GM18511 (cell line): Measurements from ENCODE around the gene TNIK.
"Not testable (repeated sequence)": the region's sequence is repeated elsewhere in the genome, so short reads cannot be mapped to it uniquely, and the experiment has no call there.

Experiments used
- ATAC-seq: cut with Tn5 transposase; IDR thresholded peaks from one replicate; pipeline ENCODE4 v1.9.1; 2021; ENCODE audit warnings: mild to moderate bottlenecking, moderate library complexity; ENCODE audit not compliant: unreplicated experiment

The TNIK gene

GRCh38 chr3:171388527-171388926 lies 71.7 kb downstream of the TNIK start:
- ATAC-seq, result no peak

DNA sequence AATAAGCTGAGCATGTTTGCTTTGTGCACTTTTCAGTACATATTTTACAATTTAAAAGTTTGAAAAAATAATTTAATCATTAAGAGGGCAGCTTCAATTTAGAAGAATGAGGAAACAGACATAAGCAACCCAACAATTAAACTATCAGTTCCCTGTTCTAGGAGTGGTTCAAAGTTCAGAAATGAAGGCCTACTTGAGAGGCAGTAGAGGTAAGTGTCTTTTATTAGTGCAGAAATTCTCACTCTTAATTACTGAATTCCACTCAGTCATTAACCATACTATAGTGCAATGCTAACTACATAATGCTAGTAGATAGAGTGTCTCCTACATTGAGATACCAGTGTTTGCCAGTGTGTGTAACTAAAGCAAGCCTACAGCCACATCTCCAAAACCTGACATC lies 73.1 kb downstream of the TNIK start:
- ATAC-seq, result no peak

DNA sequence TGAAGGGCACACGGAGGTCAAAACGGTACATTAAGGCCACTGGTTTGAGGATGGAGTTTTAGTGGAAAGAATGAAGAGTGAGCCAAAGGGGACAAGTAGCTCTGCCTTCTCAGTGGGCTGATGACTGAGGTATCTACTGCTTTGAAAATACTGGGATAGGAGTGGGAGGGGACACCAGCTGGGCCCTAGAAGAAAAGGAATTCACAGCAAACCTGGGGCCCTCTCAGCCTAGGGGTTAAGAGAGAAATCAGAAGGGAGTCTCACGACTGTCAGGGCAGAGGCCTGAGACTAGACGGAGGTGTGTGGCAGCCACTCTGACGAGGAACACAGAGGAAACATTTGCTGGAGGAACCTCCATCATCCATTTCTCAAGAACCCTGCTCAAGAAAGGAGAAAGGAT lies 75.1 kb downstream of the TNIK start:
- ATAC-seq, result no peak

GRCh38 chr3:171384101-171384891 lies 75.9 kb downstream of the TNIK start:
- no peak for ATAC-seq

- peak; percentile 48 for ATAC-seq
These were observed 76.8 kb downstream of the TNIK start for GRCh38 chr3:171383206-171384018.

DNA sequence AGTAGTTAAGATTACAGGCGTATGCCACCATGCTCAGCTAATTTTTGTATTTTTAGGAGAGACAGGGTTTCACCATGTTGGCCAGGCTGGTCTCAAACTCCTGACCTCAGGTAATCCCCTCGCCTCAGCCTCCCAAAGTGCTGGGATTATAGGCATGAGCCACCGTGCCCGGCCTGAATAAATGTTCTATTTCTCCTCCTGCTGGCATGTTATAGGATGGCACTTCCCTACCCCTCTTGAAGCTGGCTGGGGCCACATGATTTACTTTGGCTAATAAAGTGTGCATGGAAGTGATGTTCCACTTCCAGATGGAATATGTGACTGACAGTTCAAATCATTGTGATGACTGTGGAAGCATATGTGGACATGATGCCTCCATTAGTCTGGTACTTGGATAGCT lies 77.9 kb downstream of the TNIK start:
- not testable (repeated sequence) for ATAC-seq

GRCh38 chr3:171380711-171381425 lies 79.3 kb downstream of the TNIK start:
- no peak for ATAC-seq

- no peak for ATAC-seq
These were observed 80.2 kb downstream of the TNIK start for GRCh38 chr3:171379961-171380483.

GRCh38 chr3:171379281-171379680 lies 80.9 kb downstream of the TNIK start:
- ATAC-seq, result no peak

GRCh38 chr3:171378586-171378985 lies 81.6 kb downstream of the TNIK start:
- no peak for ATAC-seq

DNA sequence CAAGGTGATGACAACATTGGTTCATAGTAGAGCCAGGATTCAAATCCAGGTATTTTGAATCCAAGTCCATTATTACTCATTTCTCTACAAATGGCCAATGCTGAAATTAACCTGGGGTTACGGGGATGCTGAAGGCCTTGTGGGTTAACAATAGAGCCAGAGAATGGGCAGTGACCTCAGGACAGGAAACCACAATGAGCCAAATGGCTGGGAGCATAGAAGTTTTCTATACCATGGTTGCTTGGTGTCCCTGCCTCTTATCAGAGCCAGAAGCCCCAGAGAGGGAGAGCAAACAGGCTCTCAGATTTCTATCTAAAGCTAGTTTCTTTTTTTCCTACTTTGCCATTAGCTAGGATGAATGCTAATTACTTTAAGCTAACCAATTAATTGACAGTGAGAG lies 82.3 kb downstream of the TNIK start:
- ATAC-seq, result no peak

GRCh38 chr3:171376596-171376947 lies 83.6 kb downstream of the TNIK start:
- no peak for ATAC-seq

DNA sequence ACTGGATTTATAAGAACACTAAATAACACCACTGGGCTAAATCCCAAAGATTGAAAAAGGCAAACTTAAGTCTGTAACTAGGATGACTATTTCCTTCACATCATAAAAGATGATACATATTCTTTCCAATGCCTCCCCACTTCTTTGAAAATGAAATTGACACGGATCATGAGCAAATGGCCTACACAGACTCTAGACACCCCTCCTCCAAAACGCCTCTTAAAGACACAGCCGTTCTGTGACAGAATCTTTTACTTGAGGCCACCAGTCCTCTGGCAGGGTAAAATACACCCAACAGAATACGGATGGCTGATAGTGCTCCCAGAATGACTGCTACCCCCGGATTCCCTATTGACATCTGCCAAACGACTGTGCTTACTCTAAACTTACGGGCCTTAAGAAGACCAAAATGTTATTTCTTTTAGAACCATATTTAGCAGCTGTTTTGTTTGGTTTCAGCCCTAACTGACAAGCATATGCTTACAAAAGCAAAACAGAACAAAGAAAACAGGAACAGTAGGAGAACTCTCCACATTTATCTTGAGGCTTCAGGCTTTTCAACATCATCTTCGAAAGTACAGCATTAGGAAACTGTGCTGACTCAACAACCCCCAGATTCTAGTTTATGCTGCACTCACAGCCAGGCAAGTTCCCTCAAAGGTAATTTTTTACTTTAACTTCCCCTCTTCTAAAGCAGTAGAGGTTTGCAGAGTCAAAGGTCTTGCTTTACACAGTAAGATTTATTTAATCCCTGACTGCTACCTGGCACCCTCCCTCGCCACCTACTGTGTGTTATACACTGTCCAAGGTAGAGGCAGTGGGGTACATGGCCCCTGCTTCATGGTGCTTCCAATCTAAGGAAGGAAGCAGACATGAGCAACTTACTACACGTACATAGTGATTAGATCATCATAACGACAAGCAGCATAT lies 84.3 kb downstream of the TNIK start:
- ATAC-seq, result no peak

DNA sequence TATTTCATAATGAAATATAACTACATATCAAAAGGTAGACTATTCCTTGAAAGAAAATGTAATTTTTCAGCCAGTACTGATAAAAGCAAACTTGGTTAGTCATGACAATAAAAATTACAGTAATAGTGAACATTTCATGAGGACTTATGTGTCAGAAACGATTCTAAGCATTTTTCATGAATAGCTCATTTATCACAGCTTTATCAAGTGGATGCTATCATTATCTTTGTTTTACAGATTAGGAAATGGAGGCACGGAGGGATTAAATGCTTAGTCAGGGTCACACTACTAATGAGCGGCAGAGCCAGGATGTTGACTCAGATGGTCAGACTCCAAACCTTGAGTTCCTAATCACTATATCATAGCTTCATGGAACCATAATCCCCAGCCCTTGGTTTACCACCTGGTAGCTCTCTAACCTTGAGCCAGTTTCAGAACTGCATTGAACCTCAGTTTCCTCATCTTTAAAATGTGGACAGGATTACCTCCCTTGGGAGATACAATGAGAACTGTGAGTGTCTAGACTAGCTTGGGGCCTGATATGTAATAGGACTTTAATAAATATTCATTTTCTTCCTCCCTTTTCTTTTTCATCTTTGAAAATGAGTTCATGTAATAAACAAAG lies 85.4 kb downstream of the TNIK start:
- no peak for ATAC-seq

GRCh38 chr3:171374260-171374659 lies 85.9 kb downstream of the TNIK start:
- ATAC-seq, result no peak

DNA sequence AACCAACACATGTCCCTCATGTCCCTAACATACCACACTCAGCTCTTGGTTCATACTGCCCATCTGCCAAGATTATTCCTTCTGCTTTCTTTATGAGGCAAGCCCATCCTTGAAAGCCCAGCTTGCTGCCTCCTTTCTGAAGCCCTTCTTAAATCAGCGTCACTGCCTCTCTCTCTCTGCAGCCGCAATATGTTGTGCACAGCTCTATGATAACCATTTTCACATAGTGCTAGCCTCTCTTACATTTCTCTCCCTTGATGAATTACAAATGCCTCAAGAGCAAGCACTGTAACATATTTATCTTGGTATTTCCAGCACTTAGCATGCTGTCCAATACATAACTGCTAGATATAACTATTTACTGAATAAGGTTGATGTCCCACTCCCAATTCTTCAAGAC lies 86.5 kb downstream of the TNIK start:
- ATAC-seq, result no peak

DNA sequence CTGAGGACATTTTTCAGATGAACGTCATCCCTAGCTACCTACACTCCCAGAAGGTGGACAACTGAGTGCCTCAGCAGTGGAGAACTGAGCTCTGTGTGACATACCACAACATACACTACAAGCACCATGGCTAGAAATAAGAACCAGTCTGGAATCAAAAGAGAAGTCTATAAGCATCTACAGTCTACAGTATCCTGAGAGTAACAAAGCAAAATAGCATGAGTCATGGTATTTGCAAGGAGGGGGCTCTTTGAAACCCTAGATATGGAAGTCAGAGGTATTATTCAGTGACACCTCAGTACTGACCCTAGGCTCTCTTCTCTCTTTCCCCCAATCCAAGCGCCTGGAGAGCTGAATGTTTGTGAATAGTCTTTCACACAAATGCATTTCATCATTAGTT lies 87.5 kb downstream of the TNIK start:
- no peak for ATAC-seq

GRCh38 chr3:171371354-171371753 lies 88.9 kb downstream of the TNIK start:
- no peak for ATAC-seq

DNA sequence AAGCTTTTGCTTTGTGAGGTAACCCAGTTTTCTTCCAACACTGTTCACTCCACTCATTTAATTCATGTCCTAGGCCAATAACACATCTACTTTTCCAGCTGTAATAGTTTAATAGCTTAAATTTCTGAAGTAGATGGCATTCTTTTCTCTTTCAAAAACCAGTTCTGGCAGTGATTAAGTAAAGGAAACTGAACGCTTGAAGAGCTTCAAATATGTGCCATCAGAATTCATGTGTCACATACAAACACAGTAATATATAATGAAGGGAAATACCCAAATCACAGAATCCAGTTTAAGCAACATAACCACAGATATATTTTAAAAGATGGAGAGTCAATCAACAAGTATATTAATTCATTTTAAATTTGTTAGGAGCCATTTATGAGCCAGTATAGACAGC lies 91.0 kb downstream of the TNIK start:
- no peak for ATAC-seq

DNA sequence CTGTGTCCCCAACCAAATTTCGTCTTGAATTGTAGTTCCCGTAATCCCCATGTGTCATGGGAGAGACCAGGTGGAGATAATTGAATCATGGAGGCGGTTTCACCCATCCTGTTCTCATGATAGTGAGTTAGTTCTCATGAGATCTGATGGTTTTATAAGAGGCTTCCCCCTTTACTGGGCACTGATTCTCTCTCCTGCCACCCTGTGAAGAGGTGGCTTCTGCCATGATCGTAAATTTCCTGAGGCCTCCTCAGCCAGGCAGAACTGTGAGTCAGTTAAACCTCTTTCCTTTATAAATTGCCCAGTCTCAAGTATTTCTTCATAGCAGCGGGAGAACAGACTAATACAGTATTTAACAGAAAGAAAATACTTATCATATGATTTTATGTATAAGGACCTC lies 93.5 kb downstream of the TNIK start:
- not testable (repeated sequence) for ATAC-seq
